ENCODE measurements around the gene TRAF3IP1.

DNA sequence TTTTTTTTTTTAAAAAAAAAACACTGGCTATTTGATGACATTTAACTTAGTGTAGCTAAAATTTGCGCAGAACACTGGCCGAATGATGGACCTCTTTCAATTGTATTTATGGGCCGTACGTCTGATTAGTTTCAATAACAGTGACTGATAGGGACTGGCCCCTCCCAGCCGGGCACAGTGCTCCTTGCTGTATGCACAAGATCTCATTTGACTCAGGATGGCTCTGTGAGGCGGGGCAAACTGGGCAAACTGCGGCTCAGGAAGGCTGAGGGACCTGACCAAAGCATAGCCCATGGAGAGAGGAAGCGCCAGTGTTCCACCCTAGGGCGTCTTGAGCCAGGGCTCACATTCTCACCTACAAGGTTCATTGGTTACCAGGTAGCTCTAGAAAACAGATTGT is 21.2 kb downstream of the TRAF3IP1 start:
- TF ChIP-seq, protein P1, sequence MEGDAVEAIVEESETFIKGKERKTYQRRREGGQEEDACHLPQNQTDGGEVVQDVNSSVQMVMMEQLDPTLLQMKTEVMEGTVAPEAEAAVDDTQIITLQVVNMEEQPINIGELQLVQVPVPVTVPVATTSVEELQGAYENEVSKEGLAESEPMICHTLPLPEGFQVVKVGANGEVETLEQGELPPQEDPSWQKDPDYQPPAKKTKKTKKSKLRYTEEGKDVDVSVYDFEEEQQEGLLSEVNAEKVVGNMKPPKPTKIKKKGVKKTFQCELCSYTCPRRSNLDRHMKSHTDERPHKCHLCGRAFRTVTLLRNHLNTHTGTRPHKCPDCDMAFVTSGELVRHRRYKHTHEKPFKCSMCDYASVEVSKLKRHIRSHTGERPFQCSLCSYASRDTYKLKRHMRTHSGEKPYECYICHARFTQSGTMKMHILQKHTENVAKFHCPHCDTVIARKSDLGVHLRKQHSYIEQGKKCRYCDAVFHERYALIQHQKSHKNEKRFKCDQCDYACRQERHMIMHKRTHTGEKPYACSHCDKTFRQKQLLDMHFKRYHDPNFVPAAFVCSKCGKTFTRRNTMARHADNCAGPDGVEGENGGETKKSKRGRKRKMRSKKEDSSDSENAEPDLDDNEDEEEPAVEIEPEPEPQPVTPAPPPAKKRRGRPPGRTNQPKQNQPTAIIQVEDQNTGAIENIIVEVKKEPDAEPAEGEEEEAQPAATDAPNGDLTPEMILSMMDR (IDR thresholded peaks at IDR 0.05 in 8 of 11, conservative IDR thresholded peaks at IDR 0.05 in 3 of 11): no peak
- TF ChIP-seq POLR2AphosphoS5 (IDR thresholded peaks at IDR 0.05) (no peak), POLR2A (IDR thresholded peaks at IDR 0.05) (no peak)

All from spleen (tissue), 7 donors.